KOPT-K1 (cell line): ENCODE measurements around the gene CHCHD1.

Experiments
- H3K27ac ChIP-seq: fragments of 200-600 bp; sonication (generic); 2 replicates; pipeline ENCODE4 v1.5.1; 2016; ENCODE audit warnings: antibody characterized with exemption, mild to moderate bottlenecking, low read depth, low read length; ENCODE audit not compliant: poor library complexity, severe bottlenecking
- H3K36me3 ChIP-seq: fragments of 200-600 bp; sonication (generic); 2 replicates; pipeline ENCODE4 v1.5.1; 2017; ENCODE audit warnings: antibody characterized with exemption, mild to moderate bottlenecking, low read length, moderate library complexity; ENCODE audit not compliant: insufficient read depth
- H3K9me3 ChIP-seq: fragments of 200-600 bp; sonication (generic); 2 replicates; pipeline ENCODE4 v1.5.1; 2017; ENCODE audit warnings: antibody characterized with exemption, low read length, mild to moderate bottlenecking; ENCODE audit not compliant: insufficient read depth, poor library complexity, severe bottlenecking

CHCHD1 gene

DNA sequence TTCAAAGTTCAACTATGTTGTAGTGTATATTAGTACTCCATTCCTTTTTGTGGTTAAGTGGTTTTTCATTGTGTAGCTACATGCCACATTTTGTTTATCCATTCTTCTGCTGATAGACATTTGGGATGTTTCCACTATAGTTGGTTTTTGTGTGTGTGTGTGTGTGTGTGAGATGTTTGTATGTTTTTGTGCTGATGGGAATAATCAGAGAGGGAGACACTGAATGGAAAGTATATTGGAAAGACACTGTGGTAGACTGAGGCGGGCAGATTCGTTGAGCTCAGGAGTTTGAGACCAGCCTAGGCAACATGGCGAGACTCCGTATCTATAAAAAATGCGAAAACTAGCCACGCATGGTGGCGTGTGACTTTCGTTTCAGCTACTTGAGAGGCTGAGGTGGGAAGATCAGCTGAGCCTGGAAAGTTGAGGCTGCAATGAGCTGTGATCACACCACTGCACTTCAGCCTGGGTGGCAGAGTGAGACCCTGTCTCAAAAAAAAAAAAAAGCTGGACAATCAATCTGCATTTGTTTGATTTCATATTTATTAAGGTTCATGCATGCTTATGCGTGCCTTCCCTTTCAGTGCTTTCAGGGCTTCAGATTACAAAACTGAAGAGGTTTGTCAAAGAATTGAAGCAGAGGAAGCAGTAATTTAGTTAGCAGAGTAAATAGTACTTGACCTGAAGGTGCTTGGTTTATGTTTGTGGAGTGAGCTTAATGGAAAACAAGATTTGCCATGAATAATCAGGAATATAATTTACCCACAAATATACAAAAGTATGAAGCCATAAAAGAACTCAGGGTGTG lies 22.9 kb upstream of the CHCHD1 start:
- no peaks in the 10 kb centered on the region for H3K9me3 ChIP-seq
- H3K27ac ChIP-seq = peak overlapping the region; percentile 6
- H3K36me3 ChIP-seq = peaks cover 89% of the 10 kb centered on the region

DNA sequence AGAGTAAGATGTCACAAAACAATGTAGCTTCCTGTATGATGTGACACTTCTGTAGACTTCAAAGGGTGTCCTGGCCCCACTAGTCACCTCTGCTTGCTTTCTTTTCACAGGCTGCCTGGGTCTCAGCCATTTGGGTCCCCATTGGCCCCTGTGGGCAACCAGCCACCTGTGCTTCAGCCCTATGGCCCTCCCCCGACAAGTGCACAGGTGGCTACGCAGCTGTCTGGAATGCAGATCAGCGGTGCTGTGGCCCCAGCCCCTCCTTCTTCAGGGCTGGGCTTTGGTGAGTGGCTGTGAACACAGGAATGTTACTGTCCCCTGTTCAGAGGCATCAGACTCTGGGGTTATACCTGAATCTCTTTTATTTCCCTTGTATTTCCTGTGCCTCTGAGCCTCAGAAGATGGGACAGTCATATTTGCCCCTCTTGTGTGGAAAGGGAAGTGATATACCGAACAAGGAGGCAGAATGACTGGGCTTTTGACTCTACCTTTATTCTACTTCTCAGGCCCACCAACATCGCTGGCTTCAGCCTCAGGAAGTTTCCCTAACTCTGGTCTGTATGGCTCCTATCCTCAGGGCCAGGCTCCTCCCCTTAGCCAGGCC lies 22.2 kb upstream of the CHCHD1 start:
- peaks cover 89% of the 10 kb centered on the region for H3K36me3 ChIP-seq
- H3K27ac ChIP-seq = peak overlapping the region; percentile 6
- H3K9me3 ChIP-seq = no peaks in the 10 kb centered on the region

DNA sequence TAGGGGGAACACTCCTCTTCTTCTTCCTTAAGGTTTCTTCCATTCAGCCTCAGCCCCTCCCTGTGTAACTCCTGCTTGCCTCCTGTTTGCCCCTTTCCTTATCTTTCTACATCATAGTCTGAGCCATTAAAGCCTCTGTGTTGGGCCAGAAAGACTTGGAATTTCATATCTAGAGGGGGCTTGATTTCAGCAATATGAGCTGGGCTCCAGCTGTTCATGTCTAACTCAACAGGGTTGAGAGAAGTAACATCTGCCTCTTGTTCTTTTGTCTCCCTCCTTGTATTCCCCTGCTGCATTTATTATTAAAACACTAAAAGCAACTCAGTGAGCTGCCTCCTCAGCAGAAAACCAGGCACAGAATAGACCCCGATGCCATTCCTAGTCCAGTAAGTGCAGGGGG lies 20.1 kb upstream of the CHCHD1 start:
- Histone ChIP-seq H3K36me3 (peaks cover 89% of the 10 kb centered on the region), H3K27ac (no peak overlapping the region), H3K9me3 (no peaks in the 10 kb centered on the region)

GRCh38 chr10:73762915-73763314 lies 18.9 kb upstream of the CHCHD1 start:
- no peaks in the 10 kb centered on the region for H3K9me3 ChIP-seq
- peaks cover 93% of the 10 kb centered on the region for H3K36me3 ChIP-seq
- H3K27ac ChIP-seq = no peak overlapping the region

DNA sequence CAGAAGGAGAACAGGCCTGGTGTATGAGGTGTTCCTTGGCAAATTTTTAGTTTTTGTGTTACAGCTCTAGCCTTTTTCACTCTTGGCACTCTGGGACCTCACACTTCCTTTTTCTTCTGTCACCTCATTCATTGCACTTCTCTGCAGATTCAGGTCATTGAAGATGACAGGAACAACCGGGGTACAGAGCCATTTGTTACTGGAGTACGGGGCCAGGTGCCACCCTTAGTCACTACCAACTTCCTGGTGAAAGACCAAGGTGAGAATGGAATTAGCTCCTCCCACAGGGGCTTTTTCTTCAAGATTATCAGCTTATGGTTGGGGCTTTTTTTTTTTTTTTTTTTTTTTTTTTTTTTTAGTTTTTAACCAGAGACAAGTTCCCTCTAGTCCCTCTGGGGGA lies 18.5 kb upstream of the CHCHD1 start:
- Histone ChIP-seq H3K9me3 (no peaks in the 10 kb centered on the region), H3K27ac (no peak overlapping the region), H3K36me3 (peaks cover 97% of the 10 kb centered on the region)

GRCh38 chr10:73765066-73765465 lies 16.8 kb upstream of the CHCHD1 start:
- Histone ChIP-seq H3K36me3 (peaks cover 100% of the 10 kb centered on the region), H3K27ac (no peak overlapping the region), H3K9me3 (no peaks in the 10 kb centered on the region)

- Histone ChIP-seq H3K27ac (no peak overlapping the region), H3K9me3 (no peaks in the 10 kb centered on the region), H3K36me3 (peaks cover 100% of the 10 kb centered on the region)
Observed at GRCh38 chr10:73768881-73769280, 13.0 kb upstream of the CHCHD1 start.

GRCh38 chr10:73769396-73769795 lies 12.5 kb upstream of the CHCHD1 start:
- H3K27ac ChIP-seq = no peak overlapping the region
- no peaks in the 10 kb centered on the region for H3K9me3 ChIP-seq
- H3K36me3 ChIP-seq = peaks cover 100% of the 10 kb centered on the region

DNA sequence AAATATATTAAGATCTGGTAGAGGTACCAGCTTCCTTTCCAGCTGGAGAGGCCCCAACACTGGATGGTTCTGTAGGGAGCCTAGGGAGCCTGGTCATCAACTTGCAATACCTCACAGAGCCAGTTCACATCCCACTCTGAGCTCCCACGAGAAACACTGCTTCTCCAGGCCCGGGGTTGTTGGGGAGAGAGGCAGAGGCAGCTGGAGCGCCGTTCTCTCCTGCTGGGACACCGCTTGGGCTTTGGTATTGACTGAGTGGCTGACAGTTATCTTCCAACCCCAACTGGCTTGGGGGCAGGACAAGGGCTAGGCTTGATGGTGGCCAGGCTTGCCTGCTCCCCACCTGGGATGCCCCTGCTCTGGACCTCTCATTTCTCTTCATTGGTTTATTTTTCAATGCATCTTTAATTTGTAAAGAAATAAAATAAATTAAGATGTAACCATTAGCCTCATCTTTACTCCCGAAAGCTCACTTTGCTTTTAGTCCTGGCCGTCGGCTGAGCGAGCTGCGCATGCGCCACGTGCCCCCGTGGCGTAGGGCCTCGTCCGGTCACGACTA lies 10.0 kb upstream of the CHCHD1 start:
- Histone ChIP-seq H3K36me3 (peaks cover 98% of the 10 kb centered on the region), H3K9me3 (no peaks in the 10 kb centered on the region), H3K27ac (no peak overlapping the region)

DNA sequence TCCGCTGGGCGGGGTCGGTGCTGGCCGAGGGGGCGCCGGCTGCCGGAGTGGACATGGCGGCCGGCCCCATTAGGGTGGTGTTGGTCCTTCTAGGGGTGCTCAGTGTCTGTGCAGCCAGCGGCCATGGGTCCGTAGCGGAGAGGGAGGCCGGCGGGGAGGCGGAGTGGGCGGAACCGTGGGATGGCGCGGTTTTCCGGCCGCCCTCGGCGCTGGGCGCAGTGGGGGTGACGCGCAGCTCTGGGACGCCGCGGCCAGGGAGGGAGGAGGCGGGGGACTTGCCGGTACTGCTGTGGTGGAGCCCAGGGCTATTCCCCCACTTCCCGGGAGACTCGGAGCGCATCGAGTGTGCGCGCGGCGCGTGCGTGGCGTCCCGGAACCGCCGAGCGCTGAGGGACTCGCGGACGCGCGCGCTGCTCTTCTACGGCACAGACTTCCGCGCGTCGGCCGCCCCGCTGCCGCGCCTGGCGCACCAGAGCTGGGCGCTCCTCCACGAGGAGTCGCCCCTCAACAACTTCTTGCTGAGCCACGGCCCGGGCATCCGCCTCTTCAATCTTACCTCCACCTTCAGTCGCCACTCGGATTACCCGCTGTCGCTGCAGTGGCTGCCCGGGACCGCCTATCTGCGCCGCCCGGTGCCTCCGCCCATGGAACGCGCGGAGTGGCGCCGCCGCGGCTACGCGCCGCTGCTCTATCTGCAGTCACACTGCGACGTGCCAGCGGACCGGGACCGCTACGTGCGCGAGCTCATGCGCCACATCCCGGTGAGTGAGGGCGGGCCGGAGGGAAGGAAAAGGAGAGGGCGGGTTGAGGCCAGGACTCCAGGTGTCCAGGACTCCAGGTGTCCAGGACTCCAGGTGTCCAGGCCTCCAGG lies 9.3 kb upstream of the CHCHD1 start:
- peaks cover 98% of the 10 kb centered on the region for H3K36me3 ChIP-seq
- H3K27ac ChIP-seq = peak overlapping the region; percentile 30
- H3K9me3 ChIP-seq = no peaks in the 10 kb centered on the region

DNA sequence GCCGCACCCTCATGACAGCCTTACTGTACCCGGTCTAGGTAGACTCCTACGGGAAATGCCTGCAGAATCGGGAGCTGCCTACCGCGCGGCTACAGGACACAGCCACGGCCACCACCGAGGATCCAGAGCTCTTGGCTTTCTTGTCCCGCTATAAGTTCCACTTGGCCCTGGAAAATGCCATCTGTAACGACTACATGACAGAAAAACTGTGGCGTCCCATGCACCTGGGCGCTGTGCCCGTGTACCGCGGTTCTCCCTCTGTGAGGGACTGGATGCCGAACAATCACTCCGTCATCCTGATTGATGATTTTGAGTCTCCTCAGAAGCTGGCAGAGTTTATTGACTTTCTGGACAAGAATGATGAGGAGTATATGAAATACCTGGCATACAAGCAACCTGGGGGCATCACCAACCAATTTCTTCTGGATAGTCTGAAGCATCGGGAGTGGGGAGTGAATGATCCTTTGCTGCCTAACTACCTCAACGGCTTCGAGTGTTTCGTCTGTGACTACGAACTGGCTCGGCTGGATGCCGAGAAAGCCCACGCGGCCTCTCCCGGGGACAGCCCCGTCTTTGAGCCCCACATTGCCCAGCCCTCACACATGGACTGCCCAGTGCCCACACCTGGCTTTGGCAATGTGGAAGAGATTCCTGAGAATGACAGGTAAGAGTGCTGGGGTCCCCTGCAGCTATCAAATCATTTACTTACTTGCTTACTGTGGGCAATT lies 8.5 kb upstream of the CHCHD1 start:
- H3K36me3 ChIP-seq = peaks cover 98% of the 10 kb centered on the region
- H3K9me3 ChIP-seq = no peaks in the 10 kb centered on the region
- H3K27ac ChIP-seq = peak overlapping the region; percentile 30

DNA sequence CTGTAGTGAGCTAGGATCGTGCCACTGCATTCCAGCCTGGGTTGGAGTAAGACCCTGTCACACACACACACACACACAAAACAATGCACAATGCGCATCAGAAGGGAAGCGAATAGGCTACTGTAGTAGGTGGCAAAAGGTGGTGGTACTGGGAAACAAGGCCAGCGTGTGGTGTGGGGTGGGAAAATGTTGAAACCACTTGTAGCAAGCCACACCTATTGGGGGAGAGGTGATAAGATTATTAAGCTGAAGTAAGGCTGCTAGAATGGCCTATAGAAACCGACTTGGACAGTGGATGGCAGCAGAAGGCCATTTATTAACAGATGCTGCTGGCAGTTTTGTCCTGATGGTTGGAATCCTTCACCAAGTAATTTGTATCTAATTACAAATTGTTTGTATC lies 7.2 kb upstream of the CHCHD1 start:
- Histone ChIP-seq H3K36me3 (peaks cover 97% of the 10 kb centered on the region), H3K9me3 (no peaks in the 10 kb centered on the region), H3K27ac (no peak overlapping the region)

DNA sequence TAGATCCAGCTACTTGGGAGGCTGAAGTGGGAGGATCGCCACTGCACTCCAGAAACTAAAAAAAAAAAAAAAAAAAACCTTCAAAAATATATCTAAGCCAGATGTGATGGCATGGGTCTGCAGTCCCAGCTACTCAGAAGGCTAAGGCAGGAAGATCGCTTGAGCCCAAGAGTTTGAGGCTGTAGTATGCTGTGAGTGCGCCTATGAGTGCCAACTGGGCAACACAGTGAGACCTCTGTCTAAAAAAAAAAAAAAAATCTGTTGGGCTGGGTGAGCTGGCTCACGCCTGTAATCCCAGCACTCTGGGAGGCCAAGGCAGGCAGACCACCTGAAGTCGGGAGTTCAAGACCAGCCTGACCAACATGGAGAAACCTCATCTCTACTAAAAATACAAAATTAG lies 2.8 kb upstream of the CHCHD1 start:
- Histone ChIP-seq H3K36me3 (peaks cover 61% of the 10 kb centered on the region), H3K9me3 (no peaks in the 10 kb centered on the region), H3K27ac (no peak overlapping the region)

DNA sequence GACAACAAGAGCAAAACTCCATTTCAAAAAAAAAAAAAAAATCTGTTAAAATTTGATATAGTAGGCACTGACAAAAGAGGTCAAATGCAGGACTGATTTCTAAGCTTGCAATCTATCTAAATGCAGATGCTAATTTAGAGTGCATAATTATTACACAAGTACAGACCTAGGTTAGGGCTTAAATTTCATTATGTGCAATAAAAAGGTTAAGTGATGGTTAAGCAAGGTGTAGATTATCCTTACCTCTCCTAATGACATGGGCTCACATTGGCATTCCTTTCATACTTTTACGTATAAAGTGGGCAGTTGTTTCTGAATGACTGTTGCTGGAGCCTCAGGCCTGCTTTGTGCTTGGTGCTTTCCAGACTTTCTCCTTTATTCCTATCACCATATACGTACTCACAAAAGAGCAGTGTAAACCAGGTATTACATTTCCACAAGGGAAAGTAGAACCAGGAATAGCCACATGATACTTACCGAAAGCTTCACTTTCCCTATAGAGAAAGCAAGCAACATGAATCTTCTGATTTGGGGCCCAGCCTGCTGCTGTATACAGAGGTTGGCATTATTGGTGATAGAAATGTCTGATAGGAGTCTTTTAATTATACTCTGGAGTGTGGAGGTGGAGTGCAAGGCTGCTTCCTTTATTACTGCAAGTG lies 2.2 kb upstream of the CHCHD1 start:
- no peaks in the 10 kb centered on the region for H3K9me3 ChIP-seq
- H3K27ac ChIP-seq = no peak overlapping the region
- peaks cover 54% of the 10 kb centered on the region for H3K36me3 ChIP-seq
